ENCODE data around the gene PTPRU.

GRCh38 chr1:29330089-29330488, 93.8 kb downstream of the PTPRU start:
- TF ChIP-seq EZH2phosphoT487 (IDR thresholded peaks at IDR 0.05; ENCODE audit: borderline replicate concordance, low read length) (no peak), CTCF (conservative IDR thresholded peaks at IDR 0.05; ENCODE audit: low read depth, low read length) (no peak)
